ENCODE measurements around the gene GNG5.
A peak's percentile ranks its signal among the peaks of the same experiment; 100 is the strongest.
"Not testable (repeated sequence)": the region's sequence is repeated elsewhere in the genome, so short reads cannot be mapped to it uniquely, and the experiment has no call there.

The GNG5 gene

DNA sequence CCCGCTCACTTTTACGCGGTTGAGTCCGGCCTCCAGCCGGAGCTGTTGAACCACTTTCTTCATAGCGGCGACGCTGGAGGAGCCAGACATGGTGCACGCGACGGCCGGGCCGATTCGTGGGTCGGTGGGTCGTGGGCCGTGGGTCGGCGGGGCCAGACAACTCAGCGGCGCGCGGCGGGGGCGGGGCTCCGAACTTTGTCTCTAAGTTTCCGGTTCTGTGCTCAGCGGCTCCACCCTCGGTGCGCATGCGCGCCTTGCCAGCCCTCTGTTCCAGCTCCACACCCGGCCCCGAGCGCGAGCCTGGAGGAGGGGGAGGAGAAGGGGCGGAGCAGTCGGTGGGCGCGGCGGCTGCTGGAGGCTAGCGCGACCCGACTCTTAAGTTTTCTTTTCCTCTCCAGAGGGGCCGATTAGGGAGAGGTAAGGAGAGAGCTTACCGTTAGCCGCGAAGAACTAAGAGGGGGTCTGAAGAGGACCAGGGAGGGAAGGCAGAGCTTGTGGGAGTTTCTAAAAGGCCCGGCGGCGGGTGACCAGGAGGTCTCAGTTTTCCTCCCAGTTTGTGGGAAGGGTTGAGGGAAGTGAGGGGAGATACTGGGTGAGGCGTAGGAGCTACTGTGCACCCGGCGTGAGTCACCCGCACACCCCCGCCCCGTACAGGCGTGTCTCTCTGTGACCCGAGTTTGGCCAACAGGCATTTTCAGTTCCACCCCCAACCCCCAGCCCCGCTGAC, at the start of gene GNG5, which contains the start of gene SPATA1:
TSS of gene GNG5 (minus strand) at position 580 of the 727 bp plus-strand sequence. CDS start at position 90, 490 bp downstream.
TSS of gene SPATA1 (plus strand) at position 385 of the 727 bp plus-strand sequence. CDS start 9,974 bp downstream, outside the sequence.
- DNase-seq = peak; percentile 98 to 99
- TF ChIP-seq POLR2A (IDR thresholded peaks at IDR 0.05; ENCODE audit: low read length) (peak; percentile 95), GATA1 (IDR thresholded peaks at IDR 0.05; ENCODE audit: low read depth, low read length) (no peak)

DNA sequence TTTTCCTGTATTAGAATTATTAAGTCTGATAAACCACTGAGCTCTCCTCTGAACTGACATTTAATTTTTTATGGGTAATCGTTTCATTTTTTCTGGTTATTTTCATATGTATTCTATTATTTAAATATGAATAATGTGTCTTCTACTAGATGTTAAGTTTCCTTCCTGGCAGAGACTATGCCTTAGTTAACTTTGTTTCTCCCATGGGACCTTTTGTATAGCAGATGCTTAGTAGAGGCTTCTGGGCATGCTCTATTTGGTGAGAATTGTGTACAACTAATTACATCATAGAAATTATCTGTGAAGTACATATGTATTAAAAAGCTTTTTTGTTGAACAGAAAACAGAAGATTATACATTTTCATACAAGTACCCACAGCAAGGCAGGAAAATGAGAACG, 44.4 kb upstream of the GNG5 start:
- TF ChIP-seq GATA1 (IDR thresholded peaks at IDR 0.05; ENCODE audit: low read depth, low read length) = no peak
- TF ChIP-seq POLR2A (IDR thresholded peaks at IDR 0.05; ENCODE audit: low read length) = no peak
- DNase-seq = no peak

DNA sequence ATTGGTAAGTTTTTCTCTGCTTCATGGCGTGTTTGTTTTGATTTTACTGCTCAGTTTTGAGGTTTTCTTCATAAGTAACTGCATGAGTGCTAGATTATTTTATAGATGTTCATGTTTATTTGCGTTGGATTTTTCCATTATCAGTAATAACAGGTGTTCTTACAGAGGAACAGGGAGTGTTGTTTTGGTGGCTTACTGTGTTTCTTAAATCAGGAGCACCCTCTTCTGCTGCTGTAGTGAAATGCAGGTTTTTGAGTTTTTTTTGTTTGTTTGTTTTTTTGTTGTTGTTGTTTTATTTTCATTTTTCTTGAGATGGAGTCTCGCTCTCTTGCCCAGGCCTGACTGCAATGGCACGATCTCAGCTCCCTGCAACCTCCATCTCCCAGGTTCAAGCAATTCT, 35.3 kb upstream of the GNG5 start:
- peak; percentile 29 to 50 for DNase-seq
- TF ChIP-seq POLR2A (IDR thresholded peaks at IDR 0.05; ENCODE audit: low read length) (no peak), GATA1 (IDR thresholded peaks at IDR 0.05; ENCODE audit: low read depth, low read length) (no peak)

DNA sequence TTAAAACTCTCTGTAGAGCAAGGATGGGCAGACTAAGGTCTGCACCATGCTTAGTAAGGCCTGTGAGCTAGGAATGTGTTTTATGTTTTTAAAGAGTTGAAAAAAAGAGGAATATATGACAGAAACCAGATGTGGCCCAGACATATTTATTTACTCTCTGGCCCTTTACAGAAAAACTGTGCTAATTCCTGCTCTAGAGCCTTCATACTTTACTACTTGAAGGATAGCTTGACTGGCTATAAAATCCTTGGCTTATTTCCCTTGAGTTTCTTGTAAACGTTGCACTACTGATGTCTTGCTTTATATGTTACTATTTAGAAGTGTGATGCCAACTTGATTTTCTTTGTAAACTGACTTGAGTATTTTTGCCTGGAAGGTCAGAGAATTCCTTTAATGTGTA, 34.4 kb upstream of the GNG5 start:
- DNase-seq = no peak
- no peak for TF ChIP-seq POLR2A (IDR thresholded peaks at IDR 0.05; ENCODE audit: low read length)
- TF ChIP-seq GATA1 (IDR thresholded peaks at IDR 0.05; ENCODE audit: low read depth, low read length) = no peak

DNA sequence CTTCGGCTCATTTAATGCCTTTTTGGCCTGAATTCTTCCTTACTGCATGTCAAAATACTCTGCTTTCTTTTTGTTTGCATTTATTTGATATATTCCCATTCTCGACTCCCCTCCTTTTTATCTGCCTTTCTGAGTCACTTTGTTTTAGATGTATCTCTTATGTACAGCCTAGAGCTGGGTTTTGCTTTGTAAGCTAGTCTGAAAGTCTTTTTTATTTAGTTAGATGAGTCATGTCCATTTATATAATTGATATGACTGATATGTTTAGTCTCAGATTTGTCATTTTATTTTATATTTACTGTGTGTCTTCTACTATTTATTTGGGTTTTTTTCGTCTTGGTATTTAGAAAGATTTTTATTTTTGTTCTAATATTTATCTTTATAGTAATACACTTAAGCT, 33.6 kb upstream of the GNG5 start:
- no peak for TF ChIP-seq GATA1 (IDR thresholded peaks at IDR 0.05; ENCODE audit: low read depth, low read length)
- no peak for TF ChIP-seq POLR2A (IDR thresholded peaks at IDR 0.05; ENCODE audit: low read length)
- DNase-seq = no peak

DNA sequence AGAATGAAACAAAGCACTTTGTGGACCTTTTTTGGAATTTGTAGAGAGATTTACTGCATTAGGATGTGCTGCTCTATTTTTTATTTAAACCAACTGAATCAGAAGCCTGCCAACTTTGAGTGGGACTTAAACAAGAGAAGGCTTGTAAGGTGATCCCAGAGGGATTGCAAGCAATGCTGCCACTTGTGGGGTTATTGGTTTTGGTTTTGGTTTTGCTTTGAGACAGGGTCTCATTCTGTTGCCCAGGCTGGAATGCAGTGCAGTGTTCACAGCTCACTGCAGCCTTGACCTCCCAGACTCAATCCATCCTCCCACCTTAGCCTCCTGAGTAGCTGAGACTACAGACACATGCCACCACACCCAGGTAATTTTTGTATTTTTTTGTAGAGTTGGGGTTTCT, 32.2 kb upstream of the GNG5 start:
- no peak for TF ChIP-seq POLR2A (IDR thresholded peaks at IDR 0.05; ENCODE audit: low read length)
- TF ChIP-seq GATA1 (IDR thresholded peaks at IDR 0.05; ENCODE audit: low read depth, low read length) = no peak
- no peak for DNase-seq

DNA sequence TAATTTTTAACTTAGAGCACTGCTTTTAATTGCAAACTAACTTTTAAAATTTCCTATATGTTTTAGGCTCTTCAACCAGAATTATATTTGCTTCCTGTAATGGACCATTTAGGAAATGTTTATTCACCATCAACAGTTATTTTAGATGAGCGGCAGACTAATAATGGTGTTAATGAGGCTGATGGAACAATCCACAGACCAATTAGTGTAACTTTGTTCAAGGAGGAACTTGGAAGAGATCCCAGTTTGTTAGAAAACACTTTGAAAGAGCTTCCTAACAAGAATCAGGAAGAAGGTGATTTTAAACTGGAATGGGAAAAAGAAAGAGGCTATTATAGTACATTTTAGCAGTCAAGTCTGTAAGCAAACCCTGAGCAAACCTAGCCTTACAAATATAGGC, 19.4 kb upstream of the GNG5 start:
- no peak for TF ChIP-seq GATA1 (IDR thresholded peaks at IDR 0.05; ENCODE audit: low read depth, low read length)
- no peak for TF ChIP-seq POLR2A (IDR thresholded peaks at IDR 0.05; ENCODE audit: low read length)
- no peak for DNase-seq

DNA sequence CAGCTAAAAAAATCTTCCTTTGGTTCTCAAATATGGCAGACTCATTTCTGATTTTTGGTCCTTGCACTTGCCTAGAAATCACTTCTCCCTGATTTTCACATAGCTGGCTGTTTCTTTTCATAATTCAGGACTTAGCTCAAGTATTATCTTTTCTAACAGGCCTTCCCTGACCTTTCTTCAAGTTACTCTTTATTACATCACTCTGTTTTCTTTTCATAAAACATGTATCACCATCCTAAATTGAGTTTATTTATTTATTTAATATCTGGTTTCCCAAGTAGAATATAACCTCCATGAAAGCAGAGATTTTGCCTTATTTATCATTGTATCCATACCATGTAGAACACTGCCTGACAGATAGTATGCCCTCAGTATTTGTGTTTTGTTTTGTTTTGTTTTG, 18.2 kb upstream of the GNG5 start:
- peak in 1 of 2 experiments; percentile 14 for DNase-seq
- TF ChIP-seq POLR2A (IDR thresholded peaks at IDR 0.05; ENCODE audit: low read length) (no peak), GATA1 (IDR thresholded peaks at IDR 0.05; ENCODE audit: low read depth, low read length) (no peak)

DNA sequence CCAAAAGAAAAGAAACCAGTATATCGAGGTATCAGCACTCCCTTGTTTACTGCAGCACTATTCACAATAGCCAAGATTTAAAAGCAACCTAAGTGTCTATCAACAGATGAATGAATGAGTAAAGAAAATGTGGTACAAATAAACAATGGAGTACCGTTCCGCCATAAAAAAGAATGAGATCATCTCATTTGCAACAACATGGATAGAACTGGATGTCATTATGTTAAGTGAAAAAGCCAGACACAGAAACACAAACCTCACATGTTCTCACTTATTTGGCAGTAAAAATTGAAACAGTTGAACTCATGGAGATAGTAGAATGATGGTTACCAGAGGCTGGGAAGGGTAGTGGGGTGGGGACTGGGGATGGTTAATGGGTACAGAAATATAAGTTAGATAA, 4.3 kb upstream of the GNG5 start:
- TF ChIP-seq POLR2A (IDR thresholded peaks at IDR 0.05; ENCODE audit: low read length) (no peak), GATA1 (IDR thresholded peaks at IDR 0.05; ENCODE audit: low read depth, low read length) (no peak)
- DNase-seq = no peak

DNA sequence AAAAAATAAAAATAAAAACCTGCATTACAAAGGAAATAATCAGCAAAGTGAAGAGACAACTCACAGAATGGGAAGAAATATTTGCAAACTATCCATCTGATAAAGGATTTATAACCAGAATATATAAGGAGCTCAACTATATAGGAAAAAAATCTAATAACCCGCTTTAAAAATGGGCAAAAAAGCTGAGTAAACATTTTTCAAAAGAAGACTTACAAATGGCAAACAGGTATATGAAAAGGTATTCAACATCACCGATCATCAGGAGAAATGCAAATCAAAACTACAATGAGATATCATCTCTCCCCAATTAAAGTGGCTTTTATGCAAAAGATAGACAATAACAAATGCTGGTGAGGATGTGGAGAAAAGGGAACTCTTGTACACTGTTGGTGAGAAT, 3.8 kb upstream of the GNG5 start:
- DNase-seq = no peak

DNA sequence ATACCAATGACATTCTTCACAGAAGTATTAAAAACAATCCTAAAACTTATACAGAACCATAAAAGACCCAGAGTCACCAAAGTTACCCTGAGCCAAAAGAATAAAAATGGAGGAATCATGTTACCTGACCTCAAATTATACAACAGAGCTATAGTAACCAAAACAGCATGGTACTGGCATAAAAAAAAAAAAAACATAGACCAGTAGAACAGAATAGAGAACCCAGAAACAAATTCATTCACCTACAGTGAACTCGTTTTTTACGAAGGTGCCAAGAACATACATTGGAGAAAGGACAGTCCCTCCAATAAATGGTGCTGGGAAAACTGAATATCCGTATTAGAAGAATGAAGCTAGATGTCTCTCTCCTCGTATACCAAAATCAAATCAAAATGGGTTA, 2.6 kb upstream of the GNG5 start:
- DNase-seq = no peak
- no peak for TF ChIP-seq POLR2A (IDR thresholded peaks at IDR 0.05; ENCODE audit: low read length)
- TF ChIP-seq GATA1 (IDR thresholded peaks at IDR 0.05; ENCODE audit: low read depth, low read length) = no peak

More for the DNA sequence above, 3.8 kb upstream of the GNG5 start:
- TF ChIP-seq GATA1 (IDR thresholded peaks at IDR 0.05; ENCODE audit: low read depth, low read length) (no peak), POLR2A (IDR thresholded peaks at IDR 0.05; ENCODE audit: low read length) (no peak)

DNA sequence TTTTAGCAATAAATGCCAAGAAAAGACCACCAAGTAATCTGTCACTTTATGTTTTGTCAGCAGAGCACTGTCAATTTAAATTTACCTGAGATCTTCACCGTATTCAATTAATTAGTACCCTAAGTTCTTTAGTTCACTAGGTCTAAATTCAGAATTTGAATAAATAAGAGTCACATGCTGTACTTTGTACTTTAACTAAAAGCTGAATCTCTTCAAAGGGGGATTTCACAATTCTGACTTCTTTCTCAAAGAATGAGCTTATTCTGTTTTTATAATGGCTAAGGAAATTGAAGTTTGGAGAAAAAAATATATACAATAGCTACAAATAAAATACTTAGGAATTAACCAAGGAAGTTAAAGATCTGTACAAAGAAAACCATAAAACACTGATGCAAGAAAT, 2.1 kb upstream of the GNG5 start:
- TF ChIP-seq POLR2A (IDR thresholded peaks at IDR 0.05; ENCODE audit: low read length) = no peak
- no peak for TF ChIP-seq GATA1 (IDR thresholded peaks at IDR 0.05; ENCODE audit: low read depth, low read length)
- DNase-seq = no peak

DNA sequence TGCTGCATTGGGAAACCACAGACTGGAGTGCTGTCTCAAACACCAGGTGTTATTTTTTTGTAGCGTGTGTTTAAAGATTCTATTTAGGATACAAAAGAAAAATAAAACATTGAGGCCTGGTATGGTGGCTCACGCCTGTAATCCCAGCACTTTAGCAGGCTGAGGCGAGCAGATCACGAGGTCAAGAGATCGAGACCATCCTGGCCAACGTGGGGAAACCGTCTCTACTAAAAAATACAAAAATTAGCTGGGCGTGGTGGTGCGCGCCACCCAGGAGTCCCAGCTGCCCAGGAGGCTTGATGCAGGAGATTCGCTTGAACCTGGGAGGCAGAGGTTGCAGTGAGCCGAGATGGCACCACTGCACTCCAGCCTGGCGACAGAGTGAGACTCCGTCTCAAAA, 1.5 kb upstream of the GNG5 start:
- DNase-seq = not testable (repeated sequence)

DNA sequence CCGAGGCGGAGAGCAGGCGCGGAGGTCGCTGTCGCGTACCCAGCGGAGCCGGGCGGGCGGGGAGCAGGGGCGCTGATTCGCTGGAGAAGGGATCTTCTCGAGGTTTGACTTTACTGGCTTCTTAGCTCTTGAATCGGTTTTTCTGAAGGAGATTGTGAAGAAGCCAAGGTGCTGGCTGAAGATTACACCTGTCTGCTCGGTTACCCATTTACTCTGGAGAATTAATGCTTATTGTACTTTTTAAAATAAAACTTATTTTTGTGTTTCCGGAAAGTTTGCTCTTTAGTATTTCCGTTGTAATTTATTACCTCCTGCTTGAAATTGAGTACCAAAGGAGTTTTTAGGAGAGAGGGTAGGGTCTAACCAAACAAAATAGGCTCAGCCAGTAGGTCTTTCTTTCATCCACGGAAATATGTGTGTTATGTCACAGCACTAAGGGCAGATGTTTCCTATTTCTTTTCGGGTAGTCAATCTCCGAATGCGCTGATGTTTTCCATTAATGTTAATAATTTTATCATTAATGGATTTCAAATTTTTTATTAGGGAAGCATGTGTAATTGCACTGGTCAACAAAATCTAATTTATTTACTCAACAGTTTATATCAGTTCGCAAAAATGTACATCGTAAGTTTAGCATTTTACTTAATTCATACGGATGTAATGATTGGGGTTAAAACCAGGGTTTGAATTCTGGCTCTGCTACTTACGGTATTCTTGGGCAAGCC, 510 bp upstream of the GNG5 start:
- peak in 1 of 2 experiments; percentile 38 for DNase-seq
- peak; percentile 70 for TF ChIP-seq POLR2A (IDR thresholded peaks at IDR 0.05; ENCODE audit: low read length)
- no peak for TF ChIP-seq GATA1 (IDR thresholded peaks at IDR 0.05; ENCODE audit: low read depth, low read length)

DNA sequence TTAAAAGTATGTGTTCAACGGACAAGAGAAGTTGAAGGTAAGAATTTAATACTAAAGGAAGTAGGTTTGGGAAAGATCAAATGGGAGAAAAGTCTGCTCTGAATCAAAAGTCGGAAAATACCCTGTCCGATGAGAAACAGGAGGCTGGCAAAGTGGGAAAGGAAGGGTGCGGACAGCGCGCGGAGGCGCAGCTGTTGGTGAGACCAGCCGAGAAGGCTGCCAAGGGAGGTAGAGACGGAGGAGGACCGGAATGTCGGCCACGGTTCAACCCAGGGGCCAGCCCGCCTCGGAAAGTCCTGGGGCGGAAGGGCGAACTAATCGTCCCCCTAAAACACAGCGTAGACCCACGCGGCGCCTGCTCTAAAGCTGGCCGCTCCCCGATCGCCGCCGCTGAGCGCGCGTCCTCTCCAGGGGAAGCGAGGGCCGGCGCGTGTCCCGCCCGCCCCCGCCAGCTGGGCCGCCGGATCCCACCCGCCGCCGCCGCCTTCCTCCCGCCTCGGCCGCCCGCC, 834 bp downstream of the GNG5 start:
- DNase-seq = peak in 1 of 2 experiments; percentile 92
- no peak for TF ChIP-seq GATA1 (IDR thresholded peaks at IDR 0.05; ENCODE audit: low read depth, low read length)
- no peak for TF ChIP-seq POLR2A (IDR thresholded peaks at IDR 0.05; ENCODE audit: low read length)
